ENCODE data around the gene CD109. TPM values are rescaled to one million over a fixed set of nuclear protein-coding genes. Genes with fewer than 3 reads are reported as not detected.

Gene CD109
- total RNA-seq, 1 donor from 2014 or later: 23.6 TPM

DNA sequence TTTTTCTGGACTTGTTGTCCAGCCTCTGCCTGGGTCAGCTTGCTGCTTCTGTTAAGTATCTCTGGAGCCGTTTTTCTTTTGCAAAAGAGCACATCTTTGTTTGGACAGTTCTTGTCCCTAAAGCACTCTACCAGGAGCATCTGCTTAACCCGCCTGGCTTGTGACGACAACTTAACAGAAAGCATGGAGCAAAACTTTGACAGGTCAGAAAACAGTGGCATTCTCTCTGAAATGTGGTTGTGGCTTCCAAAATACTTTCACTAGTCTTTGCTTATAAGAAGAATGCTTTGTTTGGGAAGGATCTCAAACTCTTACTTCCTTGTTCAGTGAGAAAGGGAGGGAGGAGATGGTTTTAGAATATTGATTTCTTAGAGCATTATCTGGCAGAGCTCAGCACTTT lies 47.6 kb downstream of the CD109 start:
- Mint-ChIP-seq H3K4me3 (no peak overlapping the region), H3K27ac (no peak overlapping the region), H3K36me3 (ENCODE audit: low read depth) (peaks cover 16% of the 10 kb centered on the region), H3K27me3 (no peaks in the 10 kb centered on the region), H3K4me1 (no peaks in the 10 kb centered on the region), H3K9me3 (no peaks in the 10 kb centered on the region)
- intact Hi-C loops (cut with micrococcal nuclease): loop anchor here (5.0 kb wide), 1 partner anchor 344 kb away; no protein-coding TSS in a partner anchor
- no peak for DNase-seq

DNA sequence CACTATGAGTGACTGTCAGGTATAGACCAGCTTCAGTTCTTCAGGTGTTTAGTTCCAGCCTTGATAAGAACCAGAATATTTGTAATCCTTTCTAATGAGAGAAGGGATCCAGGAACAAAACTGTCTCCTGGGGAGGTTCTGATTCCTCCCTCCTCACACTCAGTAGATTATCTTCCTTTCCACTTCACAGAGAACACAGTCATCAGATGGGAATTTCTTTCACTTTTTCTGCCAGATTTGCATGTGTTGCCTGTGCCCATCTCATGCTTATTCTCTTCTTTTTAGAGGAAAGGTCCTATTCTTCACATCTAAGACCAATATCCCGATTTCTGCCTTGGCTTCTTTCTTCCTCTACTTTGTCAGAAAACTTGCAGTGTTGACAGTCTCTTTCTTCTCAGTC lies 50.8 kb downstream of the CD109 start:
- Mint-ChIP-seq H3K4me3 (no peak overlapping the region), H3K27me3 (no peaks in the 10 kb centered on the region), H3K9me3 (no peaks in the 10 kb centered on the region), H3K36me3 (ENCODE audit: low read depth) (peaks cover 16% of the 10 kb centered on the region), H3K27ac (no peak overlapping the region), H3K4me1 (no peaks in the 10 kb centered on the region)
- DNase-seq: no peak
- intact Hi-C loops (cut with micrococcal nuclease): loop anchor here (5.0 kb wide), 1 partner anchor 51 kb away; no protein-coding TSS in a partner anchor

DNA sequence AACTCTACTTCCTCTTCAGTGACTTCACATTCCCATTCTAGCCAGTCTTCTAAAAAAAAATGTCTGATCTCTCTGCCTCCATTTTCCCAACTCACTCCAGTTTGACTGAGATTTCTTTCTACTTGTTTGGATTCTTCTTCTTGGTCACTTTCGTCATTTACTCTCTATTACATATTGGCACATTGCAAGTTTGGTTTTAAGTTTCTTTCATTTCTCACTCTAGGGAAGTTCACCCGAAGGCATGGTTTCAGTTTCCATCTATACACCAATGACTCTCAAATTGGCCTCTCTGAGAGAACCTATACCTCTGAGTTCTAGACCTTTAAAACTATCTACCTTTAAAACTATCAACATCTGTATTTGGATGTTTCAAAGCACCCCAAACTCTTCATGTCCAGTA lies 51.3 kb downstream of the CD109 start:
- Mint-ChIP-seq H3K27ac (no peak overlapping the region), H3K27me3 (no peaks in the 10 kb centered on the region), H3K4me3 (no peak overlapping the region), H3K36me3 (ENCODE audit: low read depth) (peaks cover 16% of the 10 kb centered on the region), H3K9me3 (no peaks in the 10 kb centered on the region), H3K4me1 (no peaks in the 10 kb centered on the region)
- intact Hi-C loops (cut with micrococcal nuclease): loop anchor here (5.0 kb wide), 1 partner anchor 50 kb away; no protein-coding TSS in a partner anchor
- peak; percentile 67 for DNase-seq

DNA sequence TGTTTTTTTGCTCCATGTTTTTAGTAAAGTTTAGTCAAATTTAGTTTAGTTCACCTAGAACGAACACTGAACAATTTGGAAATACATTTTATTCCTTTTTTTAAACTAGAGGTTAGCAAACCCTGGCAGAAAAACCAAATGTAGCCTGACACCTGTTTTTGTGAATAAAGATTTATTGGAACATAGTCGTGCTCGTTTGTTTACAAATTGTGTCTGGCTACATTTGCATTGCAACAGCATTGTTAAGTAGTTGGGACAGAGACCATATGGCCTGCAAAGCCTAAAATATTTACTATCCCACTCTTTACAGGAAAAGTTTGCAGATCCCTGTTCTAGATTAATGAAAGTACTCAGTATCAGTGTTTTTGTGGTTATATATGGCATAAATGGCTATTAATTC lies 56.9 kb downstream of the CD109 start:
- peaks cover 9% of the 10 kb centered on the region for H3K36me3 Mint-ChIP-seq (ENCODE audit: low read depth)
- no peak overlapping the region for H3K4me3 Mint-ChIP-seq
- H3K27me3 Mint-ChIP-seq: no peaks in the 10 kb centered on the region
- H3K9me3 Mint-ChIP-seq: no peaks in the 10 kb centered on the region
- H3K27ac Mint-ChIP-seq: no peak overlapping the region
- intact Hi-C loops (cut with micrococcal nuclease): no loop called here
- no peak for DNase-seq
- H3K4me1 Mint-ChIP-seq: peaks cover 2% of the 10 kb centered on the region

DNA sequence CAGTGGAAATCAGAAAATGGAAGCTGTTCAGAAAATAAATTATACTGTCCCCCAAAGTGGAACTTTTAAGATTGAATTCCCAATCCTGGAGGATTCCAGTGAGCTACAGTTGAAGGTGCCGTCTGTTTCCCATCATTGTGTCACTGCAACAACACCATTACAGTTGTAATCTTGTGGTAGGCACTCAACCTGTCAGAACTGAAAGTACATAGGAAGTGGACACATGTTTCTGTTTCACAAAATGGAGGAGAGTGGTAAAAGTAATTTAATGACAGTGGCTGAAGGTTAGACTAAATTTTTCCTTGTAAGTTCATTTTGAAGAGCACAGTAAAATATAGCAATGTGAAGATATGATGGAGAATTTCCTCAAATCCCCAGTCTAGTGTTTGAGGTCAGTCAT lies 70.0 kb downstream of the CD109 start:
- H3K27ac Mint-ChIP-seq: no peak overlapping the region
- no peak for DNase-seq

DNA sequence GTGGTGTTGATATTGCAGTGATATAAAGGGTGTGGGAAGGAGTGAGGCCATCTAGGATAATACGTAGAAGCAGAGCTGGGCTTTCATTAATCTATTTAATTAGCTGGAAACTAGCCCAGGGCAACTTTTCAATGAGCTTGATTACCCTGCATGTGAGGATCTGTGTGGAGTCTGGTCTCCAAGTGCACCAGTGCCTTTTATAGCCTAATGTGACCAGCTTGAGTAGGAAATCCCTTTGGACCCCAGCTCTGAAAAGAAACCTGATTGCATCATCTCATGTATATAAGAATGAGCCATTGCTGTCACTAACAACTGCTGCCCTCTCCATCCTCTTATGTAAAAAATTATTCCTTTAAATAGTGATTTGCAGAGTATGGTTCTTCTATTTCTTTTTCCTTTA lies 72.6 kb downstream of the CD109 start:
- H3K4me1 Mint-ChIP-seq: peaks cover 6% of the 10 kb centered on the region
- H3K4me3 Mint-ChIP-seq: no peak overlapping the region
- intact Hi-C loops (cut with micrococcal nuclease): no loop called here
- no peaks in the 10 kb centered on the region for H3K27me3 Mint-ChIP-seq
- H3K9me3 Mint-ChIP-seq: peaks cover 12% of the 10 kb centered on the region
- H3K36me3 Mint-ChIP-seq (ENCODE audit: low read depth): peaks cover 53% of the 10 kb centered on the region
- no peak overlapping the region for H3K27ac Mint-ChIP-seq
- no peak for DNase-seq

More for the DNA sequence above, 70.0 kb downstream of the CD109 start:
- intact Hi-C loops (cut with micrococcal nuclease): no loop called here
- no peak overlapping the region for H3K4me3 Mint-ChIP-seq
- no peaks in the 10 kb centered on the region for H3K27me3 Mint-ChIP-seq
- H3K36me3 Mint-ChIP-seq (ENCODE audit: low read depth): peaks cover 55% of the 10 kb centered on the region
- peaks cover 12% of the 10 kb centered on the region for H3K9me3 Mint-ChIP-seq
- H3K4me1 Mint-ChIP-seq: peaks cover 4% of the 10 kb centered on the region

DNA sequence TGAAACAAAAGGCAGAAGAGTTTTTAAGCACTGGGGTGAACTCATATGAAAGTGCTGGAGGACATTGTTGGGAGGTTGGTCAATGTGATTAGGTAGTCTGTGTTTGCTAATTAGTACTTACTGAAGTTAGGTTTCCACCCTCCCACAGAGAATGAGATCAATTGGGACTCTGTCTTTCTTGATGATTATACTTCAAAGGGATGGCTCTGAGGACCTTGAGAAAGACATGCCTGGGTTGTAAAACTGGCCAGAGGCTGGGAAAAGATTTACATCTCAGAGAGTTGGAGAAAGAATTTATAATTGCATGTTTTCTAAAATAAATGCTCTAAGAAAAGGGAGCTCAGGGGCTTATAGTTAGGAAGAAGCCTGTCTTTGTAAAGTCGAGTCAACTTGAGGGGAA lies 74.0 kb downstream of the CD109 start:
- Mint-ChIP-seq H3K4me1 (peaks cover 8% of the 10 kb centered on the region), H3K9me3 (peaks cover 8% of the 10 kb centered on the region), H3K27me3 (no peaks in the 10 kb centered on the region), H3K36me3 (ENCODE audit: low read depth) (peaks cover 47% of the 10 kb centered on the region), H3K27ac (no peak overlapping the region), H3K4me3 (no peak overlapping the region)
- no peak for DNase-seq
- intact Hi-C loops (cut with micrococcal nuclease): no loop called here

DNA sequence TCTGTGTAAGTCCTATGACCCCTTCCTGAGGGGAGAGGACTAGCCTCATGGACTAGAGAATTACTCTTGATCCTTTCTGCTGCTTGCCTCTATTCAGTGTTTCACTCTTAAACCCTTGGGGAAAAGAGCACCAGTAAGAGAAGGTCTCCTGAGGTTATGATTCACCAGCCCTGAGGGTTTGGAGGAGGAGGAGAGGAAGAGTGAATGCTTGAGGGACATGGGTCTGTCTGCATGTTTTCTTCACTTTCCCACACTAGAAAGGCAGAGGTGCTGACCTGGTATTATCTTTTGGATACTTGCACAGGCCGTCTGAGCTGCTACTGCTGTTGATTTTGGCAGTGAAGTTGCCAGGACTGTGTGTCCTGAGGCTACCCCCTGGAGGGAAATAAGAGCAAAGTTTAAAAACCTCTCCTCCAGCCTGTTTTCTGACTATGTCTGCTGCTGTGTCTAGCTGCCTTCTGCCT lies 78.3 kb downstream of the CD109 start:
- intact Hi-C loops (cut with micrococcal nuclease): no loop called here
- no peaks in the 10 kb centered on the region for H3K9me3 Mint-ChIP-seq
- no peak overlapping the region for H3K4me3 Mint-ChIP-seq

DNA sequence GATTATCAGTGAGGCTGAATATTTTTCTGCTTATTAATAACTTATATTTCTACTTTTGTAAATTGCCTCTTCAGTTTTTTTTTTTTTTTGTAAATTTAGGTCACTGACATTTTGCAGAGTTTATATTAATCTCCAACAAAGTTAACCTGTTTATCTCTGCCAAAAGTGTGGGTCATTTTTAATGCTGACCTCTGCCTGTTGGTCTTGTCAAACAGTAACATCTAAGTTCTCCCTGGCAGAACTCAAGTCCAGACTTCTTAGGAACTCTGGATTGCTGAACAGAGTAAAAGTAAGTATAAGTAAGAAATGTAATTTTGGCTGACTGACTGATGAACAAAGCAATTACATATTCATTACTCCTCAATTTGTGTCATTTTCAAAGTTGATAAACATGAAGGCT lies 83.9 kb downstream of the CD109 start:
- peaks cover 40% of the 10 kb centered on the region for H3K36me3 Mint-ChIP-seq (ENCODE audit: low read depth)
- H3K27ac Mint-ChIP-seq: no peak overlapping the region
- H3K27me3 Mint-ChIP-seq: no peaks in the 10 kb centered on the region
- H3K4me3 Mint-ChIP-seq: no peak overlapping the region
- H3K4me1 Mint-ChIP-seq: peaks cover 4% of the 10 kb centered on the region
- H3K9me3 Mint-ChIP-seq: no peaks in the 10 kb centered on the region
- DNase-seq: no peak
- intact Hi-C loops (cut with micrococcal nuclease): no loop called here

More for the DNA sequence above, 78.3 kb downstream of the CD109 start:
- no peaks in the 10 kb centered on the region for H3K27me3 Mint-ChIP-seq
- DNase-seq: no peak
- peaks cover 32% of the 10 kb centered on the region for H3K36me3 Mint-ChIP-seq (ENCODE audit: low read depth)
- peaks cover 8% of the 10 kb centered on the region for H3K4me1 Mint-ChIP-seq
- H3K27ac Mint-ChIP-seq: no peak overlapping the region

DNA sequence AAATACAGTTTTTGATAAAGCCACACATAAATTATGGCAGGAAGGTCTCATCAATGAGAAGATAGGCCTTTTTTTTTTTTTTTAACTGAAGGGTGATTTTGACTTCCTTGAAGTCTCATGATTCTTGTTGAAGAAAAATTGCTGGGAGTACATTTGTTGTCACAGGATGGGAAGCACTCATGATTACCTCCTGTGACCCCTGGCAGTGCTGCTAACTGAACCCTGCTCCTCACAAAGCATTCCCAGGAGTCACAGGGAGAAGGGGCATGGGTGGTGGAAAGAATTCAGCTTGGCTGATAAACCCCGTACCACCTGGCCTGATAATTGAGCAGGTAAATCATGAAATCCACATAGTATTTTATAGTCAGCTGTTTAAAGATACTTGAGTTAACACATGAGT lies 86.9 kb downstream of the CD109 start:
- peaks cover 48% of the 10 kb centered on the region for H3K36me3 Mint-ChIP-seq (ENCODE audit: low read depth)
- intact Hi-C loops (cut with micrococcal nuclease): no loop called here
- peak; percentile 21 for DNase-seq

DNA sequence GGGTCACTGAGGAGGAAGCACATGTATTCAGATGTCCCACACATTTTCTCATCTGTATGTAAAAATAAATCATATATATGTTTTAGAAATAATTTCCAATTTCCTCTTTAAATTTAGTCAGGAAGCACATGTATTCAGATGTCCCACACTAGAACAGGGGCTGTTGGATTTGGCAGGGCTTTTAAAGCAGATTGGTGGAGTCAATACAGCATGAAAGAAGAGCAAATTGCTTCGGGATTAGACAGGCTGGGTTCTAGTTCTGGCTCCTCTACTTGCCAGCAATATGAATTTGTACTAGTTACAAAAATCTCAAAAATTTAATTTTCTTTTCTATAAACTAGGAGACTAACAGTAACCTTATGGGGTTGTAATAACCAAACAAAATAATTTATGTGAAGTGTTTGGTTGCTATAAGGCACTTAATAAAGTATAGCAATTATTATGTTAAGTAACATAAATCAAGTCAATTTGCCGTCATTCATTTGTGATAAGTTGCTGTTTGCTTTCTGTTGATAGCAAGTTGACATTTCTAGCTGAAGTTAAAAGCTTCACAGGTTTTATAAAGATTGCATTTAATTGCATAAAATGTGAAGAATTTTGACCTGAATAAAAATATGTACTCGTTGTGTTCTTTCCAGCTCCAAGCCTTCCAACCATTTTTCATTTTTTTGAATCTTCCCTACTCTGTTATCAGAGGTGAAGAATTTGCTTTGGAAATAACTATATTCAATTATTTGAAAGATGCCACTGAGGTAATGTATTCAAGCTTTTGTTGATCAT lies 88.9 kb downstream of the CD109 start:
- DNase-seq: no peak
- Mint-ChIP-seq H3K4me3 (no peak overlapping the region), H3K9me3 (no peaks in the 10 kb centered on the region), H3K36me3 (ENCODE audit: low read depth) (peaks cover 51% of the 10 kb centered on the region), H3K27ac (no peak overlapping the region), H3K27me3 (no peaks in the 10 kb centered on the region), H3K4me1 (peaks cover 6% of the 10 kb centered on the region)
- intact Hi-C loops (cut with micrococcal nuclease): no loop called here

More for the DNA sequence above, 86.9 kb downstream of the CD109 start:
- no peak overlapping the region for H3K27ac Mint-ChIP-seq
- no peak overlapping the region for H3K4me3 Mint-ChIP-seq
- H3K4me1 Mint-ChIP-seq: peaks cover 4% of the 10 kb centered on the region
- no peaks in the 10 kb centered on the region for H3K27me3 Mint-ChIP-seq
- no peaks in the 10 kb centered on the region for H3K9me3 Mint-ChIP-seq

DNA sequence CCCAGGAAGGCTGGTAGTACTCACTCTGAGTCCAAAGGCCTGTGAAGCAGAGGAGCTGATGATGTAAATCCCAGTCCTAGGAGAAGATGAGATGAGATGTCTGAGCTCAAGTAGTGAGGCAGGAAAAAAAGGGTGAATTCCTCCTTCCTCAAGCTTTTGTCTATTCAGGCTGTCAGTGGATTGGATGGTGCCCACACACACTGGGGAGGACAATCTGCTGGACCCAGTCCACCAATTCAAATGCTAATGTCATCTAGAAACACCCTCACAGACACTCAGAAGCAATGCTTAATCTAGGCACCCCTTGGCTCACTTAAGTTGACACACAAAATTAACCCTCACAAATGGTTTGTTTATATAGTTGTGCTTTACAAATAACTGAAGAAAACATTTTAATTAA lies 94.6 kb downstream of the CD109 start:
- peaks cover 6% of the 10 kb centered on the region for H3K4me1 Mint-ChIP-seq
- intact Hi-C loops (cut with micrococcal nuclease): no loop called here
- no peaks in the 10 kb centered on the region for H3K9me3 Mint-ChIP-seq
- H3K36me3 Mint-ChIP-seq (ENCODE audit: low read depth): peaks cover 38% of the 10 kb centered on the region
- H3K4me3 Mint-ChIP-seq: no peak overlapping the region
- H3K27me3 Mint-ChIP-seq: no peaks in the 10 kb centered on the region
- no peak overlapping the region for H3K27ac Mint-ChIP-seq
- DNase-seq: no peak

DNA sequence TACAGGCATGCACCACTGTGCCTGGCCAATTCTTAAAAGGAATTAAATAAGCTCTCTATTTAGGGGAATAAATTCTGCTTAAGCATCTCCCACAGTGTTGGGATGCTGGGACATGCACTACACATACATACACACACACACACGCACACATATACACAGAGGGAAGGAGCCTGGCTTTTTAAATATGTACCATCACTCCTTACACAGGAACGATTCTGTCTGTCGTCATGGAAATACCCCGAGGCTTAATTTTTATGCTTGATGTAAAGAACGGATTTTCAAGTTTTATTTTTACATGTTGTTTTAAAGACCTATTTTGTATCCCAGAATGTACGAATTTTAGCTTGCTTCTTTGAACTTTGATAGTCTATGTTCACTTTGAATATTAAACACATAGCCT lies 95.3 kb downstream of the CD109 start:
- Mint-ChIP-seq H3K36me3 (ENCODE audit: low read depth) (peaks cover 35% of the 10 kb centered on the region), H3K27me3 (no peaks in the 10 kb centered on the region), H3K4me3 (no peak overlapping the region), H3K4me1 (peaks cover 6% of the 10 kb centered on the region), H3K9me3 (no peaks in the 10 kb centered on the region), H3K27ac (no peak overlapping the region)
- intact Hi-C loops (cut with micrococcal nuclease): no loop called here
- DNase-seq: no peak

DNA sequence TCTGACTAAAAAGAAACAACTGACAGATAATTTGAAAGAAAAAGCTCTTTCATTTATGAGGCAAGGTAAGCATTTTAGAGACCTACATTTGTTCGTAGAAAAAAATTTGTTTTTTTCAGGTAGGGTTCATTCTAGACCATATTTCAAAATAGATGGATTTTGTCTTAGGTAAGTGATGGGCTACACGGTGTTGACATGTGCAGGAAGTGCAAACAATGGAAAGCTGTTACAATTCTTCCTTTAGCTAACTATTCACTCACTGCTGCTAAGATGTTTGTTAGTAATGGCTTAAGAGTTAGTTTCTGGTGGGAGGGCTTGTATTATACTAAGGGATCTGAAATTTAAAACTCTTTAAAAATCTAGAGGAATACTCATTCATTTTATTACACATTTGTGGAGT lies 96.7 kb downstream of the CD109 start:
- DNase-seq: peak; percentile 3
- no peak overlapping the region for H3K27ac Mint-ChIP-seq
- intact Hi-C loops (cut with micrococcal nuclease): no loop called here
- peaks cover 31% of the 10 kb centered on the region for H3K36me3 Mint-ChIP-seq (ENCODE audit: low read depth)
- H3K27me3 Mint-ChIP-seq: no peaks in the 10 kb centered on the region
- no peak overlapping the region for H3K4me3 Mint-ChIP-seq
- peaks cover 6% of the 10 kb centered on the region for H3K4me1 Mint-ChIP-seq
- H3K9me3 Mint-ChIP-seq: no peaks in the 10 kb centered on the region

Data from activated CD4-positive, alpha-beta T cell treated with anti-CD3 and anti-CD28 coated beads, Interleukin-2, amount 10 ng/mL, durations not matched to agents 24 days and 14 days (primary cell).